Measurements from ENCODE around the gene CDCA8.

- TF ChIP-seq POLR2A (IDR thresholded peaks at IDR 0.05): no peak
- TF ChIP-seq CTCF (IDR thresholded peaks at IDR 0.05): no peak
Measured at GRCh38 chr1:37697737-37698136, 5.4 kb downstream of the CDCA8 start.

Measured in right lobe of liver (tissue), 4 donors.